Esophagus muscularis mucosa (tissue), 4 donors: ENCODE measurements around the gene RABGGTB. TPM values are rescaled to one million over a fixed set of nuclear protein-coding genes. Genes with fewer than 3 reads are reported as not detected.
"Not testable (repeated sequence)": the region's sequence is repeated elsewhere in the genome, so short reads cannot be mapped to it uniquely, and the experiment has no call there.

ENCODE experiments used
- DNase-seq: peaks from one replicate; pipeline ENCODE4 v3.0.0-alpha.2; 2017; ENCODE audit errors: extremely low spot score
- H3K27ac ChIP-seq, 4 donors: fragments of 200-600 bp; sonication (generic); replicated peaks in 1 of 4; 1 replicate in 3 of 4; 2 replicates in 1 of 4; pipeline ENCODE4 v1.5.1; 2016 to 2019; ENCODE audit warnings: mild to moderate bottlenecking in 1 of 4
- H3K27me3 ChIP-seq, 4 donors: fragments of 200-600 bp; sonication (generic); one replicate each; pipeline versions ENCODE4 v1.5.1 to v1.6.0; 2016 to 2019
- H3K36me3 ChIP-seq, 4 donors: fragments of 200-600 bp; sonication (generic); one replicate each; pipeline ENCODE4 v1.5.1; 2016 to 2019
- H3K4me1 ChIP-seq, 4 donors: fragments of 200-600 bp; sonication (generic); one replicate each; pipeline ENCODE4 v1.5.1; 2016 to 2019
- H3K4me3 ChIP-seq, 4 donors: fragments of 200-600 bp; sonication (generic); 1 replicate in 2 of 4; 2 replicates in 2 of 4; pipeline ENCODE4 v1.5.1; 2016 to 2019; ENCODE audit warnings: mild to moderate bottlenecking in 4 of 4, moderate library complexity in 1 of 4
- H3K9me3 ChIP-seq, 4 donors: fragments of 200-600 bp; sonication (generic); 1 replicate in 3 of 4; 2 replicates in 1 of 4; pipeline ENCODE4 v1.5.1; 2016 to 2019
- EP300 ChIP-seq: sonication (generic); formaldehyde crosslinking; IDR thresholded peaks from one replicate; pipeline ENCODE4 v1.6.1; 2017; ENCODE audit warnings: antibody characterized with exemption
- POLR2A ChIP-seq: fragments of 450-650 bp; IDR thresholded peaks from one replicate; pipeline ENCODE4 v1.6.1; 2017; ENCODE audit warnings: antibody characterized with exemption, moderate library complexity, mild to moderate bottlenecking, low read depth
- POLR2AphosphoS5 ChIP-seq, 2 donors: sonication (generic); formaldehyde crosslinking; IDR thresholded peaks; one replicate each; pipeline ENCODE4 v1.6.1; 2017; ENCODE audit warnings: antibody characterized with exemption in 2 of 2
- WGBS: methylation state at CpG from one replicate; pipeline ENCODE4 v1.1.5; 2018; 5-methylcytosine and 5-hydroxymethylcytosine counted together
- intact Hi-C: fragments of 100-400 bp; cut with DNase I; formaldehyde crosslinking; loops from one replicate; pipeline ENCODE4 v1.15.1; 2023
- total RNA-seq, 4 donors: library from RNA; depleted of rRNA; stranded (reverse); fragments of >200 nt; gene quantifications; one replicate each; pipeline versions ENCODE4 v1.1.0 to v1.2.1, GENCODE V29; 2016
- TF ChIP-seq, protein P1 (sequence below), 3 experiments: fragments of 200-600 bp in 2 of 3; fragments of 450-650 bp in 1 of 3; sonication (generic) in 2 of 3; IDR thresholded peaks; one replicate each; pipeline ENCODE4 v1.5.1; 2017 to 2019; ENCODE audit warnings: antibody characterized with exemption in 3 of 3, mild to moderate bottlenecking in 2 of 3, moderate library complexity in 1 of 3

Gene RABGGTB
- total RNA-seq, 4 donors from 2014 or later = 24.3 to 55.2 (median 38.1) TPM

DNA sequence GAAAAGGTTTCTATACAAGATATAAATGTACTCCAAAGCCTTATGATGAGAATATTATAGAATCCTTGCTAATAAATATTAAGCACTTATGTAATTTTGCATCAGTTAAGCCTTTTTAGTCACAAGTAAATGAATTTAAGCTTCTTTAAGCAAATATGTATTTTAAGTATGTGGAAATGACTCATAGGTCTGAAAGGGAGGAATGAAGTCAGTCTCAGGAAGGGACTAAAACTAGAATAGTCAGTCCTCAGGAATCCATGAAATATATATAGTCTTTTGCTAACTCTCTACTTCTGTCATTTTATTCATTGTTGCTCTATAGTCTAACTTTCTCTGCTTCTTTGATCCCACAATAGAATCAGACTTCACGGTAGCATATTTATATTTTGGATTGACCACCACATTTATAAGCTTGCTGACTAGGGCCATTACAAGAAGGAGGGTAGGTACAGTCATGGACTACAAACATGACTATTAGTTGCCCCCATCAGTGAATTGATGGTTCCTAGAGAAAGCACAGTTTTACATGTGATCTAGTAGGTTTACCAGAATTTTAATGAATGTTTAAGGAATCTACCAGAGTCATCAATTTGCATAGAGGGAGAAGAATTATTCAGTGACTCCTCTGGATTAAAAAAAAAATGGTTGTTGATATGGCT is 20.2 kb upstream of the RABGGTB start:
- DNase-seq = no peak
- TF ChIP-seq POLR2A (no peak), EP300 (no peak), POLR2AphosphoS5 (IDR thresholded peaks at IDR 0.05) (no peak)
- TF ChIP-seq, protein P1, sequence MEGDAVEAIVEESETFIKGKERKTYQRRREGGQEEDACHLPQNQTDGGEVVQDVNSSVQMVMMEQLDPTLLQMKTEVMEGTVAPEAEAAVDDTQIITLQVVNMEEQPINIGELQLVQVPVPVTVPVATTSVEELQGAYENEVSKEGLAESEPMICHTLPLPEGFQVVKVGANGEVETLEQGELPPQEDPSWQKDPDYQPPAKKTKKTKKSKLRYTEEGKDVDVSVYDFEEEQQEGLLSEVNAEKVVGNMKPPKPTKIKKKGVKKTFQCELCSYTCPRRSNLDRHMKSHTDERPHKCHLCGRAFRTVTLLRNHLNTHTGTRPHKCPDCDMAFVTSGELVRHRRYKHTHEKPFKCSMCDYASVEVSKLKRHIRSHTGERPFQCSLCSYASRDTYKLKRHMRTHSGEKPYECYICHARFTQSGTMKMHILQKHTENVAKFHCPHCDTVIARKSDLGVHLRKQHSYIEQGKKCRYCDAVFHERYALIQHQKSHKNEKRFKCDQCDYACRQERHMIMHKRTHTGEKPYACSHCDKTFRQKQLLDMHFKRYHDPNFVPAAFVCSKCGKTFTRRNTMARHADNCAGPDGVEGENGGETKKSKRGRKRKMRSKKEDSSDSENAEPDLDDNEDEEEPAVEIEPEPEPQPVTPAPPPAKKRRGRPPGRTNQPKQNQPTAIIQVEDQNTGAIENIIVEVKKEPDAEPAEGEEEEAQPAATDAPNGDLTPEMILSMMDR (IDR thresholded peaks at IDR 0.05) = no peak
- H3K9me3 ChIP-seq = no peaks in the 10 kb centered on the region
- intact Hi-C loops = no loop called here
- no peak overlapping the region for H3K4me3 ChIP-seq
- H3K36me3 ChIP-seq = peaks cover 0 to 16% (median 11%) of the 10 kb centered on the region in 4 donors
- peaks cover 0 to 4% (median 0%) of the 10 kb centered on the region in 4 donors for H3K4me1 ChIP-seq
- WGBS = 56% methylated on average over 1 of the region's 1 CpG
- no peak overlapping the region for H3K27ac ChIP-seq
- no peaks in the 10 kb centered on the region for H3K27me3 ChIP-seq

DNA sequence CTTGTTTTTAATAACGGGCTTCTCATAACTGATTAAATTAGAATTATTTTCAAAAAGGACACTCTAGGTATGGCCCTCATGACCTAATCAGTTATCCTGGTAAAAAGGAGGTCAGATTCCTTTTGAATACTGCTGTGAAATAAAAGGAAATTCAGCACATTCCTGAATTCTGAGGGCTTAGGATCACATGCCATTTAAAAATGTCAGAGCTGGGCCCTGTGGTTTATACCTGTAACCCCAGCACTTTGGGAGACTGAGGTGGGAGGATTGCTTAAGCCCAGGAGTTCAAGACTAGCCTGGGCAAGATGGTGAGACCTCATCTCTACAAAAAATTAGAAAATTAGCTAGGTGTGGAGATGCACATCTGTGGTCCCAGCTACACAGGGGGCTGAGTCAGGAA is 18.0 kb upstream of the RABGGTB start:
- no peak for DNase-seq
- WGBS = 86% methylated on average over 1 of the region's 1 CpG
- no peaks in the 10 kb centered on the region for H3K27me3 ChIP-seq
- peaks cover 0 to 4% (median 0%) of the 10 kb centered on the region in 4 donors for H3K4me1 ChIP-seq
- H3K36me3 ChIP-seq = peaks cover 0 to 8% (median 3%) of the 10 kb centered on the region in 4 donors
- no peak overlapping the region for H3K4me3 ChIP-seq
- no peaks in the 10 kb centered on the region for H3K9me3 ChIP-seq
- H3K27ac ChIP-seq = no peak overlapping the region
- intact Hi-C loops = no loop called here
- TF ChIP-seq POLR2AphosphoS5 (IDR thresholded peaks at IDR 0.05) = no peak
- no peak for TF ChIP-seq POLR2A
- TF ChIP-seq, protein P1 (IDR thresholded peaks at IDR 0.05) = no peak
- no peak for TF ChIP-seq EP300

DNA sequence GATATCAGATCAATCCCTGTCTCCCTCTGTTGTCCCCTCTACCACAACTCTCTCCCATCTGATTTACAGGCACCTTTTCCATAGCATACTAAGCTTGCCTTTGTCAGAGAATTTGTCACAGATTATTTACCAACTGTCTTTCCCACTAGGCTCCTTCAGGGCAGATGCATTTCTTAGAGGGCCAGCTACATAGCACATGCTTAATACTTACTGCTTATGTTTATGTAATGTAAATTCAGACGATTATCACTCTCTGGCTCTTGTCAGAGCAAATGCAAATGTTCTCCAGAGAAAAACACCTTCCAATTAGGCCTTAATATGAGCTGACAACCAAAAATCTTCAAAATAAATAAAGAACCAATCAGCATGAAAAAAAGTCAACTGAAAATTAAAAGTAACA is 15.3 kb upstream of the RABGGTB start:
- H3K9me3 ChIP-seq = no peaks in the 10 kb centered on the region
- 56% methylated on average over 1 of the region's 1 CpG for WGBS

DNA sequence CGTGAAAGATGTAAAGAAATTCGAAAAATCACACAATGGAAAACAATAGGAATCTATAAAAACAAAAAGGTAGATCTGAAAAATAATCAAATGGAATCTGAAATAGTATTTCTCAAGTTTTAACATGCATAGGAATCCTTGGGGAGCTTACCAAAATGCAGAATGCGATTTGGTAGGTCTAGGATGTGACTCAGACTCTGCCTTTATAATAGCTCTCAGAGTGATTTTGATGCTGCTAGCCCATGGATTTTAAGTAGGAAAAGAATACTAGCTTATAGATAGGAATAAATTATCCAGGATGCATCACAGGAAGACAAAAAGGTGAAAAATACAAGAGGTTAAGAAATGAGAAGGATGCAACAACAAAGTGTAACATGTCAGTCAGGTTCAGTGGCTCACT is 14.1 kb upstream of the RABGGTB start:
- Histone ChIP-seq H3K27ac (no peak overlapping the region), H3K36me3 (no peaks in the 10 kb centered on the region), H3K4me1 (no peaks in the 10 kb centered on the region), H3K27me3 (no peaks in the 10 kb centered on the region), H3K9me3 (no peaks in the 10 kb centered on the region), H3K4me3 (no peak overlapping the region)
- TF ChIP-seq EP300 (no peak), POLR2AphosphoS5 (IDR thresholded peaks at IDR 0.05) (no peak), POLR2A (no peak)
- TF ChIP-seq, protein P1 (IDR thresholded peaks at IDR 0.05) = no peak
- intact Hi-C loops = no loop called here
- WGBS = 75% methylated on average over 3 of the region's 3 CpGs
- no peak for DNase-seq

More for the DNA sequence above, 15.3 kb upstream of the RABGGTB start:
- no peak for DNase-seq
- Histone ChIP-seq H3K27me3 (no peaks in the 10 kb centered on the region), H3K36me3 (no peaks in the 10 kb centered on the region), H3K4me1 (no peaks in the 10 kb centered on the region), H3K27ac (no peak overlapping the region), H3K4me3 (no peak overlapping the region)
- TF ChIP-seq EP300 = no peak
- TF ChIP-seq POLR2A = no peak
- TF ChIP-seq POLR2AphosphoS5 (IDR thresholded peaks at IDR 0.05) = no peak
- TF ChIP-seq, protein P1 (IDR thresholded peaks at IDR 0.05) = no peak
- intact Hi-C loops = no loop called here

DNA sequence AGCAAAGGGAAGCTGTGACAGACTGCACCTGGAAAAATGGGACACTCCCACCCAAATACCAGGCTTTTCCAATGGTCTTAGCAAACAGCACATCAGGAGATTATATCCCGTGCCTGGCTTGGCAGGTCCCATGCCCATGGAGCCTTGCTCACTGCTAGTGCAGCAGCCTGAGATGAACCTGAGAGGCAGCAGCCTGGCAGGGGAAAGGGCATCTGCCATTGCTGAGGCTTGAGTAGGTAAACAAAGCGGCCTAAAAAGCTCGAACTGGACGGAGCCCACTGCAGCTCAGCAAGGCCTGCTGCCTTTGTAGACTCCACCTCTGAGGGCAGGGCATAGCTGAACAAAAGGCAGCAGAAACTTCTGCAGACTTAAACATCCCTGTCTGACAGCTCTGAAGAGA is 8.2 kb upstream of the RABGGTB start:
- H3K27me3 ChIP-seq, H3K4me3 ChIP-seq, H3K27ac ChIP-seq, H3K9me3 ChIP-seq, H3K36me3 ChIP-seq, H3K4me1 ChIP-seq, intact Hi-C loops, DNase-seq: not testable (repeated sequence)
- WGBS = 93% methylated on average over 3 of the region's 4 CpGs

DNA sequence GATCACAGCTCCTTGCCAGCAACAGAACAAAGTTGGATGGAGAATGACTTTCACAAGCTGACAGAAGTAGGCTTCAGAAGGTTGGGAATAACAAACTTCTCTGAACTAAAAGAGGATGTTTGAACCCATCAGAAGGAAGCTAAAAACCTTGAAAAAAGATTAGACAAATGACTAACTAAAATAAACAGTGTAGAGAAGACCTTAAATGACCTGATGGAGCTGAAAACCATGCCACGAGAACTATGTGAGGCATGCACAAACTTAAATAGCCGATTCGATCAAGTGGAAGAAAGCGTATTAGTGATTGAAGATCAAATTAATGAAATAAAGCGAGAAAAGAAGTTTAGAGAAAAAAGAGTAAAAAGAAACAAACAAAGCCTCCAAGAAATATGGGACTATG is 7.4 kb upstream of the RABGGTB start:
- DNase-seq, intact Hi-C loops: not testable (repeated sequence)
- 86% methylated on average over 5 of the region's 5 CpGs for WGBS

DNA sequence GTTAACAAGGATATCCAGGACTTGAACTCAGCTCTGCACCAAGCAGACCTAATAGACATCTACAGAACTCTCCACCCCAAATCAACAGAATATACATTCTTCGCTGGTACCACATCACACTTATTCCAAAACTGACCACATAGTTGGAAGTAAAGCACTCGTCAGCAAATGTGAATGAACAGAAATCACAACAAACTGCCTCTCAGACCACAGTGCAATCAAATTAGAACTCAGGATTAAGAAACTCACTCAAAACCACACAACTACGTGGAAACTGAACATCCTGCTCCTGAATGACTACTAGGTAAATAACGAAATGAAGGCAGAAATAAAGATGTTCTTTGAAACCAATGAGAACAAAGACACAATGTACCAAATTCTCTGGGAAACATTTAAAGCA is 5.9 kb upstream of the RABGGTB start:
- WGBS = 82% methylated on average over 4 of the region's 4 CpGs
- H3K27ac ChIP-seq, intact Hi-C loops, H3K4me1 ChIP-seq, H3K27me3 ChIP-seq, H3K4me3 ChIP-seq, H3K36me3 ChIP-seq, DNase-seq, H3K9me3 ChIP-seq: not testable (repeated sequence)

More for the DNA sequence above, 7.4 kb upstream of the RABGGTB start:
- not testable (repeated sequence) for H3K27me3 ChIP-seq, H3K4me3 ChIP-seq, H3K27ac ChIP-seq, H3K4me1 ChIP-seq, H3K36me3 ChIP-seq, H3K9me3 ChIP-seq

DNA sequence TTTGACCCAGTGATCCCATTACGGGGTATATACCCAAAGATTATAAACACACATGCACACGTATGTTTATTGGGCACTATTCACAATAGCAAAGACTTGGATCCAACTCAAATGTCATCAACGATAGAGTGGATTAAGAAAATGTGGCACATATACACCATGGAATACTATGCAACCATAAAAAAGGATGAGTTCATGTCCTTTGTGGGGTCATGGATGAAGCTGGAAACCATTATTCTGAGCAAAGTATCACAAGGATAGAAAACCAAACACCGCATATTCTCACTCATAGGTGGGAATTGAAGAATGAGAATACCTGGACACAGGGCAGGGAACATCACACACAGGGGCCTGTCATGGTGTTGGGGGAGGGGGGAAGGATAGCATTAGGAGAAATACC is 2.1 kb upstream of the RABGGTB start:
- DNase-seq, H3K9me3 ChIP-seq, H3K27ac ChIP-seq, intact Hi-C loops, H3K36me3 ChIP-seq, H3K4me3 ChIP-seq, H3K27me3 ChIP-seq: not testable (repeated sequence)
- peaks cover 16 to 32% (median 28%) of the 10 kb centered on the region in 4 donors for H3K4me1 ChIP-seq
- WGBS = 92% methylated on average over 4 of the region's 4 CpGs
